ENCODE measurements around the gene E2F2. TPM values are rescaled to one million over a fixed set of nuclear protein-coding genes. Genes with fewer than 3 reads are reported as not detected.
A peak's percentile ranks its signal among the peaks of the same experiment; 100 is the strongest.
"Not testable (repeated sequence)": the region's sequence is repeated elsewhere in the genome, so short reads cannot be mapped to it uniquely, and the experiment has no call there.

Gene E2F2
- total RNA-seq, 1 experiment from 2014 or later = 6.6 TPM

DNA sequence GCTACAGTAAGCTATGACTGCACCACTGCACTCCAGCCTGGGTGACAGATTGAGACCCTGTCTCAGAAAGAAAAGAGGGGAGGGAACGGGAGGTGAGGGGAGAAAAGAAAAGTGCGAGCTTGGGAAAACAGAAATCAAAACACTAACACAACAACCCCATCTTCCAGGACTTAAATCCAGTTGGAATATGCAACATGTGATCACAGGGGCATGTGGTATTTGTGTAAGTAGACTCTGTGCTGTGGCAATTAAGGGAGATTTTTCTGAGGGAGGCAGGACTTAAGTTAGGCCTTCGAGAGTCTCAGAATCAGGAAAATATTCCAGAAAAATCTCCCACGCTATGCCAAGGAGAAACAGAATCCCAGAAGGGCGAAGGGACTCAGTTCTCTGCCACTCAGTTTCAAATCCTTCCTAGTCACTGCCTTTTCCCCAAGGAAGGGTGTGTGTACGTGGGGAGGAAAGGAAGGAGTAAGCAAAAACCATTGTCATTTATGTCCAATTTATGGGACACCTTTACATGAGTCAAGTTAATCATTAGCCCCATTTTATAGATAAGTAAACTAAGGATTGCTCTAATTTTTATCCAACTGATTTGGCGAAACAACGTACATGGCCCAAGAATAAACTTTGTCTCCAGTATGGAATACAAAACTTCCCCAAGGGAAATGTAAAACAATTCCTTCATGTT, 16.0 kb upstream of the E2F2 start:
- H3K4me1 ChIP-seq (ENCODE audit: low read length) = peaks cover 23% of the 10 kb centered on the region
- H3K9me2 ChIP-seq (replicated peaks; ENCODE audit: insufficient read depth, low read length) = no peaks in the 10 kb centered on the region
- no peak overlapping the region for H3K4me3 ChIP-seq (ENCODE audit: low read length)
- no peaks in the 10 kb centered on the region for H3K36me3 ChIP-seq (ENCODE audit: insufficient read depth, low read length)
- no peaks in the 10 kb centered on the region for H3K27me3 ChIP-seq (ENCODE audit: low read length)
- no peak overlapping the region for H2AFZ ChIP-seq (ENCODE audit: low read length)
- no peak overlapping the region for H3K4me2 ChIP-seq (ENCODE audit: low read depth, low read length, poor library complexity, severe bottlenecking)
- no peaks in the 10 kb centered on the region for H3K9me3 ChIP-seq (ENCODE audit: low read length)
- H3K9ac ChIP-seq (ENCODE audit: low read length) = no peak overlapping the region
- H4K20me1 ChIP-seq (ENCODE audit: insufficient read depth, low read depth, low read length) = no peaks in the 10 kb centered on the region
- no peak overlapping the region for H3K27ac ChIP-seq (ENCODE audit: low read length)
- DNase-seq = no peak
- H3K79me2 ChIP-seq (ENCODE audit: low read length) = no peaks in the 10 kb centered on the region

DNA sequence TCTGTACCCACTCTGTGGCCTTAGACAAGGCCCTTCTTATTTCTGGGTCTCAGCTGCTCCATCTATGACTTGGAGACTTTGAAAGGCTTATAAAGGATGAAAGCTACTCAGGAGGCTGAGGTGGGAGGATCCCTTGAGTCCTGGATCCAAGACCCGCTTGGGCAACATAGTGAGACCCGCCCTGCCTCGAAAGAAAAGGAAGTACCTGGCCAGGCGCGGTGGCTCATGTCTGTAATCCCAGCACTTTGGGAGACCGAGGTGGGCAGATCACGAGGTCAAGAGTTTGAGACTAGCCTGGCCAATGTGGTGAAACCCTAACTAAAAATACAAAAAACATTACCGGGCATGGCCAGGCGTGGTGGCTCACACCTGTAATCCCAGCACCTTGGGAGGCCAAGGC, 14.8 kb upstream of the E2F2 start:
- no peaks in the 10 kb centered on the region for H4K20me1 ChIP-seq (ENCODE audit: insufficient read depth, low read depth, low read length)
- H3K27ac ChIP-seq (ENCODE audit: low read length) = no peak overlapping the region
- H3K9me3 ChIP-seq (ENCODE audit: low read length) = no peaks in the 10 kb centered on the region
- no peak overlapping the region for H3K4me2 ChIP-seq (ENCODE audit: low read depth, low read length, poor library complexity, severe bottlenecking)
- peaks cover 13% of the 10 kb centered on the region for H3K4me1 ChIP-seq (ENCODE audit: low read length)
- no peak overlapping the region for H2AFZ ChIP-seq (ENCODE audit: low read length)
- no peak overlapping the region for H3K4me3 ChIP-seq (ENCODE audit: low read length)
- DNase-seq = no peak
- no peaks in the 10 kb centered on the region for H3K9me2 ChIP-seq (replicated peaks; ENCODE audit: insufficient read depth, low read length)
- H3K79me2 ChIP-seq (ENCODE audit: low read length) = no peaks in the 10 kb centered on the region
- H3K9ac ChIP-seq (ENCODE audit: low read length) = no peak overlapping the region
- H3K27me3 ChIP-seq (ENCODE audit: low read length) = no peaks in the 10 kb centered on the region
- no peaks in the 10 kb centered on the region for H3K36me3 ChIP-seq (ENCODE audit: insufficient read depth, low read length)

DNA sequence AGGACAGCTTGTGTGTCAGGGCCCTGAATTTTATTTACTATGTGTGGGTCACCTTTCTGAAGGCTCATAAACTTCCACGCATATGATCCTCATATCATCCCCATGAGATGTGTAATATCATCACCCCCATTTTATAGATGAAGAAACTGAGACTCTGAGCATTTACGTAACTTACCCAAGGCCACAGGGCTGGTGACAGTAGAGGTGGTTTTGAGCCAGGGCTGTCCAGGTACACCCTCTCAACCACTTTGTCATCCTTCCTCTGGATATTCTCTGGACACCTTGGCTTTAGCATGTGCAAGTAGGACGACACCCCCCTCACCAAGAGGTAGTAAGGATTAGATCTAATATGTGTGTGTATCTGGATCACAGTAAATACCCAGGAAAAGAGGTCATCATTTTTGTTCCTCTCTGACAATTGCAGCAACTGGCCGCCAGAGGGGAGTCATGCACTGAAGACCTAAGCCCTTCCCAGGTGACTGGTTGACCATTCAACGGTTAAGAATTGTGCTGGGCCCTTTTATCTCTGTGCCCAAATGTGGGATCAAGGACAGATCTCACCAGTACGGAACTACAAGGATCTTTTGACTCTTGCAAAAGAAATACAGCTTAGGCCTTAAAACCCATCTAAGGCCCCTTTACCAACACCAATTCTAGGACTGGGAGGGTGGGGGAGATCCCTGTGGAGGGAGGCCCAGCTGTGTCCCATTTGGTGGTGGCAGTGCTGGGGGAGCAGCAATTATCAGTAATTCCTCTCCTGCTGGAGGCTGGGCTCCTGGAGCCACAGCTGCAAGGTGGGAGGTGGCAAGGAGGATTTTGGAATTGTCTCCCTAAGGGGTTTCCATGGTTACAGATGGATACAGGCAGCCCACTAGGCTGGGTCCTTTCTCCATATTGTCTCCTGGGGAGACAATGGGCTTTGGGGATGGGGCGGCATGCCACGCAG, 13.7 kb upstream of the E2F2 start:
- Histone ChIP-seq H3K9me3 (ENCODE audit: low read length) (no peaks in the 10 kb centered on the region), H4K20me1 (ENCODE audit: insufficient read depth, low read depth, low read length) (no peaks in the 10 kb centered on the region), H3K27ac (ENCODE audit: low read length) (no peak overlapping the region), H3K79me2 (ENCODE audit: low read length) (no peaks in the 10 kb centered on the region), H3K4me3 (ENCODE audit: low read length) (no peak overlapping the region), H2AFZ (ENCODE audit: low read length) (no peak overlapping the region), H3K36me3 (ENCODE audit: insufficient read depth, low read length) (no peaks in the 10 kb centered on the region), H3K4me2 (ENCODE audit: low read depth, low read length, poor library complexity, severe bottlenecking) (no peak overlapping the region), H3K27me3 (ENCODE audit: low read length) (no peaks in the 10 kb centered on the region), H3K9ac (ENCODE audit: low read length) (no peak overlapping the region), H3K9me2 (replicated peaks; ENCODE audit: insufficient read depth, low read length) (no peaks in the 10 kb centered on the region), H3K4me1 (ENCODE audit: low read length) (peaks cover 10% of the 10 kb centered on the region)
- peak; percentile 92 for DNase-seq

DNA sequence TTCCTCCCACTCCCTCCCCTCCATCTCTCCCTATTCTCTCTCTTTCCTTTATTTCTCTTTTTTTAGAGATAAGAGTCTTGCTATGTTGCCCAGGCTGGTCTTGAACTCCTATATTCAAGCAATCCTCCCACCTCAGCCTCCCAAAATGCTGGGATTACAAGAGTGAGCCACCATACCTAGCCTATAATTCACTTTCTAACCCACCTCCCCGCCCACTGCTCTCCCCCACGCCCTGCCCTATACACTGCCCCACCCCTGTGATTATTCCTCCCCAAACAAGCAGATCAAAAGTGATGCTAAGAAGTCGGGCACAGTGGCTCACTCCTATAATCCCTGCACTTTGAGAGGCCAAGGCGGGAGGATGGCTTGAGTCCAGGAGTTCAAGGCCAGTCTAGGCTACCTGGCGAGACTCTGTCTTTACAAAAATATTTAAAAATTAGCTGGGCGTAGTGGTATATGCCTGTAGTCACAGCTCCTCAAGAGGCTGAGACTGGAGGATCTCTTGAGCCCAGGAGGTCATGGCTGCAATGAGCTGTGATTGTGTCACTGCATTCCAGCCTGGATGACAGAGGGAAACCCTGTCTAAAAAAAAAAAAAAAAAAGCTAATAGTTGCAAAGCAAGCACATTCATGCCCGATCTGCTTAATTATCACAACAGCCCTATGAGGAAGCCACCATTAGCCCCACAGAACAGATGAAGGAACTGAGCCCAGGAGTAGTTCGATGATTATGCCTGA, 12.8 kb upstream of the E2F2 start:
- H3K79me2 ChIP-seq (ENCODE audit: low read length) = no peaks in the 10 kb centered on the region
- H3K27ac ChIP-seq (ENCODE audit: low read length) = no peak overlapping the region
- H3K36me3 ChIP-seq (ENCODE audit: insufficient read depth, low read length) = no peaks in the 10 kb centered on the region
- no peak overlapping the region for H3K4me3 ChIP-seq (ENCODE audit: low read length)
- no peak for DNase-seq
- H3K9me2 ChIP-seq (replicated peaks; ENCODE audit: insufficient read depth, low read length) = no peaks in the 10 kb centered on the region
- H3K4me1 ChIP-seq (ENCODE audit: low read length) = peaks cover 11% of the 10 kb centered on the region
- no peak overlapping the region for H2AFZ ChIP-seq (ENCODE audit: low read length)
- H3K9ac ChIP-seq (ENCODE audit: low read length) = no peak overlapping the region
- no peak overlapping the region for H3K4me2 ChIP-seq (ENCODE audit: low read depth, low read length, poor library complexity, severe bottlenecking)
- H3K9me3 ChIP-seq (ENCODE audit: low read length) = no peaks in the 10 kb centered on the region
- H4K20me1 ChIP-seq (ENCODE audit: insufficient read depth, low read depth, low read length) = no peaks in the 10 kb centered on the region
- no peaks in the 10 kb centered on the region for H3K27me3 ChIP-seq (ENCODE audit: low read length)

DNA sequence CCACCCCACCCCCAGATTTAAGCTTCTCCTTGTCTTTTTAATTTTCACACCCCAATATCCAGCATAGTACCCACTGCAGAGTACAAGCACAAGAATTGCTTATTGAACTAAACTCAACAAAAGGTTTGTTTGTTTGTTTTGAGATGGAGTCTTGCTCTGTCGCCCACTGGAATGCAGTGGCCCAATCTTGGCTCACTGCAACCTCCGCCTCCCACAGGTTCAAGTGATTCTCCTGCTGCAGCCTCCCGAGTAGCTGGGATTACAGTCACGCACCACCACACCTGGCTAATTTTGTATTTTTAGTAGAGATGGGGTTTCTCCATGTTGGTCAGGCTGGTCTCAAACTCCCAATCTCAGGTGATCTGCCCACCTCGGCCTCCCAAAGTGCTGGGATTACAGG, 11.9 kb upstream of the E2F2 start:
- H3K9me2 ChIP-seq (replicated peaks; ENCODE audit: insufficient read depth, low read length); DNase-seq; H3K4me3 ChIP-seq (ENCODE audit: low read length); H3K4me1 ChIP-seq (ENCODE audit: low read length); H3K79me2 ChIP-seq (ENCODE audit: low read length); H3K36me3 ChIP-seq (ENCODE audit: insufficient read depth, low read length); H2AFZ ChIP-seq (ENCODE audit: low read length); H3K4me2 ChIP-seq (ENCODE audit: low read depth, low read length, poor library complexity, severe bottlenecking); H3K9me3 ChIP-seq (ENCODE audit: low read length); H4K20me1 ChIP-seq (ENCODE audit: insufficient read depth, low read depth, low read length); H3K27ac ChIP-seq (ENCODE audit: low read length); H3K27me3 ChIP-seq (ENCODE audit: low read length); H3K9ac ChIP-seq (ENCODE audit: low read length): not testable (repeated sequence)

DNA sequence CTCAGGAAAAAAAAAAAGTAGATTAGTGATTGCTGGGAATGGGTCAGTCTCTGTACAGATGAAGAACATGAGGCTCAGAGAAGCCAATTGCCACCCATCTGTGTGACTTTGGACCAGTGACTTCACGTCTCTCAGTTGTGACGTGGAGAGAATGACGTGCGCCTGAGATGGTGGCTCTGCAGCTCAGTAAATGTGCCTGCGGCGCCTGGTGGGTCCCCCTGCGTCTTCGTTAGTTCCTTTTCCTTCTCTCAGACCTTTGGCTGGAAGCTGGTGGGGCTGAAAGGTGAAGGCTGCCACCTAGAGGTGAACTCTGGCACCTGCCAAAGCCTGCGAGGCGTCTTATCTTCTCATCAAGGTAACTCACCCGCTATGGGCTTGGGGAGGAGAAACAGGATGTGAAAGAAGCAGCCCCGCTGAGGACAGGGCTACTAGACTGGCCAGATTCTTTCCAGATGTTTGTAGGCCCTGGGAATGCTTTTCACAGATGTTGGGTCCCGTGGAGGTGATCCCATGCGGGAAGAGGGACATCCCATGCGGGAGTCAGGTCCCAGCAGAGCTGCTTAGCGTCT, 8.7 kb upstream of the E2F2 start:
- Histone ChIP-seq H3K4me3 (ENCODE audit: low read length) (no peak overlapping the region), H4K20me1 (ENCODE audit: insufficient read depth, low read depth, low read length) (no peaks in the 10 kb centered on the region), H3K9ac (ENCODE audit: low read length) (peak overlapping the region; percentile 47), H3K36me3 (ENCODE audit: insufficient read depth, low read length) (no peaks in the 10 kb centered on the region), H3K27ac (ENCODE audit: low read length) (no peak overlapping the region), H3K4me2 (ENCODE audit: low read depth, low read length, poor library complexity, severe bottlenecking) (peak overlapping the region; percentile 55), H3K9me2 (replicated peaks; ENCODE audit: insufficient read depth, low read length) (no peaks in the 10 kb centered on the region), H3K27me3 (ENCODE audit: low read length) (no peaks in the 10 kb centered on the region), H3K9me3 (ENCODE audit: low read length) (no peaks in the 10 kb centered on the region), H3K4me1 (ENCODE audit: low read length) (peaks cover 15% of the 10 kb centered on the region), H3K79me2 (ENCODE audit: low read length) (no peaks in the 10 kb centered on the region), H2AFZ (ENCODE audit: low read length) (peak overlapping the region; percentile 79; the same call in 1 of the 2 replicates)
- peak; percentile 98 for DNase-seq

DNA sequence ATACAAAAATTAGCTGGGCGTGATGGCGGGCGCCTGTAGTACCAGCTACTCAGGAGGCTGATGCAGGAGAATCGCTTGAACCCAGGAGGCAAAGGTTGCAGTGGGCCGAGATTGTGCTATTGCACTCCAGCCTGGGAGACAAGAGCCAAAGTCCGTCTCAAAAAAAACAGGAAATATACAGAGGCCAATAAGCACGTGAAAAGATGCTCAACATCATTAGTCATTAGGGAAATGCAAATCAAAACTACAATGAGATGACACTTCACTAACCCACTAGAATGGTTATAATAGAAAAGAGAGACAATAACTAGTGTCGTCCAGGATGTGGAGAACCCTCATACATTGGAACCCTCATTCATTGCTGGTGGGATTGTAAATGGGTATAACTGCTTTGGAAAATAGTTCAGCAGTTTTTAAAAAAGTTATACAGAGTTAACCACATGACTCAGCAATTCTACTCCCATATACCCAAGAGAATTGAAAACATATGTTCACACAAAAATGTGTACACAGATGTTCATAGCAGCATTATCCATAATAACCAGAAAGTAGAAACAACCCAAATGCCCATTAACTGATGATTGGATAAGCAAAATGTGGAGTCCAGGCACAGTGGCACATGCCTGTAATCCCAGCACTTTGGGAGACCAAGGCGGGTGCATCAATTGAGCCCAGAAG, 6.4 kb upstream of the E2F2 start:
- no peaks in the 10 kb centered on the region for H3K79me2 ChIP-seq (ENCODE audit: low read length)
- H3K27ac ChIP-seq (ENCODE audit: low read length) = no peak overlapping the region
- H3K9me2 ChIP-seq (replicated peaks; ENCODE audit: insufficient read depth, low read length) = no peaks in the 10 kb centered on the region
- H3K9me3 ChIP-seq (ENCODE audit: low read length) = no peaks in the 10 kb centered on the region
- no peak overlapping the region for H3K4me3 ChIP-seq (ENCODE audit: low read length)
- no peaks in the 10 kb centered on the region for H3K27me3 ChIP-seq (ENCODE audit: low read length)
- no peaks in the 10 kb centered on the region for H4K20me1 ChIP-seq (ENCODE audit: insufficient read depth, low read depth, low read length)
- no peaks in the 10 kb centered on the region for H3K36me3 ChIP-seq (ENCODE audit: insufficient read depth, low read length)
- H3K4me1 ChIP-seq (ENCODE audit: low read length) = peaks cover 23% of the 10 kb centered on the region
- DNase-seq = no peak
- peak overlapping the region; percentile 4 for H3K4me2 ChIP-seq (ENCODE audit: low read depth, low read length, poor library complexity, severe bottlenecking)
- H3K9ac ChIP-seq (ENCODE audit: low read length) = no peak overlapping the region
- H2AFZ ChIP-seq (ENCODE audit: low read length) = no peak overlapping the region
